Stomach (tissue), 4 donors: ENCODE data around the gene R3HCC1L.

ENCODE experiments used
- POLR2A ChIP-seq, 4 donors: fragments of 450-650 bp; IDR thresholded peaks; one replicate each; pipeline ENCODE4 v1.6.1; 2016; ENCODE audit warnings: antibody characterized with exemption in 4 of 4, control low read depth in 2 of 4, mild to moderate bottlenecking in 1 of 4, moderate library complexity in 1 of 4
- POLR2AphosphoS5 ChIP-seq, 3 donors: sonication (generic); formaldehyde crosslinking; IDR thresholded peaks; one replicate each; pipeline ENCODE4 v1.6.1; 2016; ENCODE audit warnings: antibody characterized with exemption in 3 of 3
- TF ChIP-seq, protein P1 (sequence below), 7 experiments: fragments of 450-650 bp in 4 of 7; fragments of 200-600 bp in 3 of 7; sonication (generic) in 3 of 7; IDR thresholded peaks; one replicate each; pipeline ENCODE4 v1.5.1; 2016 to 2019; ENCODE audit warnings: antibody characterized with exemption in 7 of 7, control low read depth in 2 of 7, mild to moderate bottlenecking in 1 of 7

DNA sequence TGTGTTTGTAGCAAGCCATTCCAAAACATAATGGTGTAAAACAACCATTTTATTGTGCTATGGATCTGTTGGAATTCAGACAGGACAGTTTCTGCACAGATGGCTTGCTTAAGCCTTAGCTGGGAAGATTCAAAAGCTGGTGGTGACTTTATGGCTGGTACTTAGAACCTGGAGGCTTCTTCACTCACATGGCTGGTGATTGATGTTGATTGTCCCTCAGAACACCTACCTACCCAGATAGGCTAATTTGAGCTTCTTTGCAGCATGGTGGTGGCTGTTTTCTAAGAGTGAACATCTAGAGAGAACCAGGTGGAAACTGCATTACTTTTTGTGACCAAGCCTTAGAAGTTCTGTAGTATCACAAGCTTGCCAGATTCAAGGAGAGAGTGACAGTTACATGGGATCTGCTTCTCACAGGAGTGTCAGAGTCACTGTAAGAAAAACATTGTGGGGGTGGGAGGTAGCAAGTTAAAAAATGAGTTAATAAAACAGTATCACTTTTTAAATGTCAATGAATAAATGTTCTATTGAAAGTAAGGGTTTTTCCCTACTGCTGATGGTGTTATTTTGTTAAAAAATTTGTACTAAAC, 7.1 kb downstream of the R3HCC1L start:
- TF ChIP-seq, protein P1, sequence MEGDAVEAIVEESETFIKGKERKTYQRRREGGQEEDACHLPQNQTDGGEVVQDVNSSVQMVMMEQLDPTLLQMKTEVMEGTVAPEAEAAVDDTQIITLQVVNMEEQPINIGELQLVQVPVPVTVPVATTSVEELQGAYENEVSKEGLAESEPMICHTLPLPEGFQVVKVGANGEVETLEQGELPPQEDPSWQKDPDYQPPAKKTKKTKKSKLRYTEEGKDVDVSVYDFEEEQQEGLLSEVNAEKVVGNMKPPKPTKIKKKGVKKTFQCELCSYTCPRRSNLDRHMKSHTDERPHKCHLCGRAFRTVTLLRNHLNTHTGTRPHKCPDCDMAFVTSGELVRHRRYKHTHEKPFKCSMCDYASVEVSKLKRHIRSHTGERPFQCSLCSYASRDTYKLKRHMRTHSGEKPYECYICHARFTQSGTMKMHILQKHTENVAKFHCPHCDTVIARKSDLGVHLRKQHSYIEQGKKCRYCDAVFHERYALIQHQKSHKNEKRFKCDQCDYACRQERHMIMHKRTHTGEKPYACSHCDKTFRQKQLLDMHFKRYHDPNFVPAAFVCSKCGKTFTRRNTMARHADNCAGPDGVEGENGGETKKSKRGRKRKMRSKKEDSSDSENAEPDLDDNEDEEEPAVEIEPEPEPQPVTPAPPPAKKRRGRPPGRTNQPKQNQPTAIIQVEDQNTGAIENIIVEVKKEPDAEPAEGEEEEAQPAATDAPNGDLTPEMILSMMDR (IDR thresholded peaks at IDR 0.05): no peak
- no peak for TF ChIP-seq POLR2AphosphoS5 (IDR thresholded peaks at IDR 0.05)
- no peak for TF ChIP-seq POLR2A (IDR thresholded peaks at IDR 0.05)
